KMS-11 (cell line): ENCODE measurements around the gene TEX52.
A peak's percentile ranks its signal among the peaks of the same experiment; 100 is the strongest.

ENCODE experiments used
- H2AFZ ChIP-seq: fragments of 200-600 bp; sonication (generic); 2 replicates; pipeline ENCODE4 v1.6.1; 2016; ENCODE audit warnings: antibody characterized with exemption, mixed run types, low read depth
- H3K27ac ChIP-seq: fragments of 200-600 bp; sonication (generic); 2 replicates; pipeline ENCODE4 v1.6.1; 2016; ENCODE audit warnings: mild to moderate bottlenecking, mixed run types
- H3K27me3 ChIP-seq: fragments of 200-600 bp; sonication (generic); 2 replicates; pipeline ENCODE4 v1.6.1; 2017; ENCODE audit warnings: mild to moderate bottlenecking, low read depth, mixed run types, moderate library complexity; ENCODE audit not compliant: insufficient read depth
- H3K36me3 ChIP-seq: fragments of 200-600 bp; sonication (generic); 2 replicates; pipeline ENCODE4 v1.6.1; 2017; ENCODE audit warnings: mild to moderate bottlenecking, mixed run types; ENCODE audit not compliant: insufficient read depth
- H3K4me1 ChIP-seq: fragments of 200-600 bp; sonication (generic); 2 replicates; pipeline ENCODE4 v1.6.1; 2016; ENCODE audit warnings: mild to moderate bottlenecking, low read depth, mixed run types; ENCODE audit not compliant: poor library complexity, severe bottlenecking
- H3K4me2 ChIP-seq: fragments of 200-600 bp; sonication (generic); 2 replicates; pipeline ENCODE4 v1.7.0; 2016; ENCODE audit warnings: mild to moderate bottlenecking, mixed run types
- H3K4me3 ChIP-seq: fragments of 200-600 bp; sonication (generic); IDR thresholded peaks from 2 replicates; pipeline ENCODE4 v1.6.1; 2017; ENCODE audit warnings: low read depth, low read length, mixed read lengths; ENCODE audit not compliant: insufficient read depth
- H3K79me2 ChIP-seq: fragments of 200-600 bp; sonication (generic); 2 replicates; pipeline ENCODE4 v1.6.1; 2016; ENCODE audit warnings: low read depth, mixed run types; ENCODE audit not compliant: insufficient read depth
- H3K9ac ChIP-seq: fragments of 200-600 bp; sonication (generic); 2 replicates; pipeline ENCODE4 v1.6.1; 2016; ENCODE audit warnings: mild to moderate bottlenecking, mixed run types
- H4K20me1 ChIP-seq: fragments of 200-600 bp; sonication (generic); 2 replicates; pipeline ENCODE4 v1.6.1; 2016; ENCODE audit warnings: mild to moderate bottlenecking, mixed run types; ENCODE audit not compliant: insufficient read depth
- CTCF ChIP-seq: fragments of 200-600 bp; sonication (generic); conservative IDR thresholded peaks from 2 replicates; pipeline ENCODE4 v1.6.1; 2017; ENCODE audit warnings: low read depth, mild to moderate bottlenecking, antibody characterized with exemption, low read length, moderate library complexity, mixed read lengths

TEX52 gene

GRCh38 chr12:2886768-2887450, 30.1 kb upstream of the TEX52 start:
- Histone ChIP-seq H3K36me3 (no peaks in the 10 kb centered on the region), H2AFZ (no peak overlapping the region), H3K27ac (no peak overlapping the region), H3K4me1 (peaks cover 6% of the 10 kb centered on the region), H3K79me2 (no peaks in the 10 kb centered on the region; the same call in 1 of the 2 replicates), H3K27me3 (no peaks in the 10 kb centered on the region), H3K9ac (no peak overlapping the region), H3K4me3 (no peak overlapping the region), H4K20me1 (no peaks in the 10 kb centered on the region), H3K4me2 (no peak overlapping the region)
- no peak for TF ChIP-seq CTCF

- H3K36me3 ChIP-seq, result no peaks in the 10 kb centered on the region
- no peak overlapping the region for H3K9ac ChIP-seq
- no peaks in the 10 kb centered on the region for H4K20me1 ChIP-seq
- no peak overlapping the region for H3K4me2 ChIP-seq
- no peak overlapping the region for H3K4me3 ChIP-seq
- H3K79me2 ChIP-seq, result peaks cover 2% of the 10 kb centered on the region
- no peaks in the 10 kb centered on the region for H3K27me3 ChIP-seq
- no peak overlapping the region for H3K27ac ChIP-seq
- no peaks in the 10 kb centered on the region for H3K4me1 ChIP-seq
- TF ChIP-seq CTCF, result no peak
- no peak overlapping the region for H2AFZ ChIP-seq
Measured at GRCh38 chr12:2884810-2885209, 28.0 kb upstream of the TEX52 start.

- no peak overlapping the region for H3K4me2 ChIP-seq
- H3K4me1 ChIP-seq, result peaks cover 14% of the 10 kb centered on the region
- peaks cover 43% of the 10 kb centered on the region for H3K79me2 ChIP-seq
- H3K27me3 ChIP-seq, result no peaks in the 10 kb centered on the region
- H3K36me3 ChIP-seq, result no peaks in the 10 kb centered on the region
- no peak for TF ChIP-seq CTCF
- H3K27ac ChIP-seq, result no peak overlapping the region
- no peak overlapping the region for H3K9ac ChIP-seq
- no peaks in the 10 kb centered on the region for H4K20me1 ChIP-seq
- no peak overlapping the region for H3K4me3 ChIP-seq
- no peak overlapping the region for H2AFZ ChIP-seq
Measured at GRCh38 chr12:2879853-2880252, 23.0 kb upstream of the TEX52 start.

- Histone ChIP-seq H3K79me2 (peaks cover 60% of the 10 kb centered on the region), H3K27ac (peak overlapping the region; percentile 89; the same call in 1 of the 2 replicates), H3K4me1 (peaks cover 14% of the 10 kb centered on the region), H3K36me3 (no peaks in the 10 kb centered on the region; the same call in 1 of the 2 replicates), H4K20me1 (no peaks in the 10 kb centered on the region), H3K4me2 (peak overlapping the region; percentile 88), H3K27me3 (no peaks in the 10 kb centered on the region), H3K9ac (peak overlapping the region; percentile 93; the same call in 1 of the 2 replicates), H2AFZ (no peak overlapping the region), H3K4me3 (no peak overlapping the region)
- TF ChIP-seq CTCF, result no peak
Measured at GRCh38 chr12:2877953-2878732, 21.3 kb upstream of the TEX52 start.
